H1 (cell line): ENCODE data around the gene MRPS6. TPM values are rescaled to one million over a fixed set of nuclear protein-coding genes. Genes with fewer than 3 reads are reported as not detected.

Experiments used
- CTCF ChIA-PET: fragments of 300-600 bp; sonication (Branson Sonifier 250); formaldehyde crosslinking; loops from one replicate; lab custom pipeline; 2021; ENCODE audit not compliant: partially characterized antibody; lab: Charles Lee
- POLR2A ChIA-PET: fragments of 300-600 bp; sonication (Branson Sonifier 250); formaldehyde crosslinking; loops from one replicate; lab custom pipeline; 2021; ENCODE audit warnings: inconsistent platforms; ENCODE audit not compliant: partially characterized antibody; lab: Charles Lee
- DNase-seq, 2 experiments: peaks; one replicate each; pipeline versions ENCODE4 v3.0.0 to v3.0.0-alpha.2; 2010 to 2022; ENCODE audit warnings: low spot score in 2 of 2, low read depth in 1 of 2, mixed read lengths in 1 of 2
- FAIRE-seq: peaks from 2 replicates; lab custom pipeline; 2011; peaks lifted over from hg19 to GRCh38; lab: Jason Lieb, UNC
- H2AFZ ChIP-seq: 2 replicates; pipeline ENCODE4 v1.8.1; 2012; ENCODE audit warnings: low read length, inconsistent platforms
- H2AK5ac ChIP-seq: 2 replicates; pipeline ENCODE4 v1.6.1; 2013; ENCODE audit warnings: low read depth, low read length
- H2BK120ac ChIP-seq: replicated peaks from 2 replicates; pipeline ENCODE3; 2013; ENCODE audit warnings: low read depth, low read length, inconsistent platforms
- H2BK12ac ChIP-seq: 2 replicates; pipeline ENCODE4 v1.6.1; 2013; ENCODE audit warnings: low read depth, low read length
- H2BK15ac ChIP-seq: 2 replicates; pipeline ENCODE4 v1.6.1; 2013; ENCODE audit warnings: low read length
- H2BK20ac ChIP-seq: 2 replicates; pipeline ENCODE4 v1.6.1; 2013; ENCODE audit warnings: low read length
- H2BK5ac ChIP-seq: 2 replicates; pipeline ENCODE4 v1.6.1; 2013; ENCODE audit warnings: low read depth, low read length
- H3K14ac ChIP-seq: 2 replicates; pipeline ENCODE4 v1.6.1; 2013; ENCODE audit warnings: inconsistent platforms; ENCODE audit not compliant: insufficient read length
- H3K18ac ChIP-seq: 2 replicates; pipeline ENCODE4 v1.6.1; 2013; ENCODE audit warnings: low read length; ENCODE audit errors: extremely low read depth
- H3K23ac ChIP-seq: 2 replicates; pipeline ENCODE4 v1.6.1; 2013; ENCODE audit warnings: inconsistent platforms; ENCODE audit not compliant: insufficient read length
- H3K23me2 ChIP-seq: 2 replicates; pipeline ENCODE4 v1.6.1; 2013; ENCODE audit warnings: low read depth, low read length
- H3K27ac ChIP-seq: 2 replicates; pipeline ENCODE4 v1.6.1; 2011; ENCODE audit warnings: low read depth, low read length, inconsistent platforms
- H3K27me3 ChIP-seq, 4 experiments: replicated peaks in 1 of 4; 1 replicate in 1 of 4; 2 replicates in 3 of 4; pipeline versions ENCODE4 v1.6.1 to v1.8.1; 2011 to 2013; ENCODE audit warnings: low read length in 3 of 4, mild to moderate bottlenecking in 3 of 4, inconsistent platforms in 2 of 4, mixed read lengths in 2 of 4, moderate library complexity in 1 of 4; ENCODE audit not compliant: control insufficient read depth in 3 of 4, insufficient read depth in 3 of 4; ENCODE audit errors: extremely low read depth in 1 of 4
- H3K36me3 ChIP-seq, 4 experiments: 2 replicates each; pipeline versions ENCODE4 v1.6.1 to v1.8.1; 2011 to 2013; ENCODE audit warnings: mild to moderate bottlenecking in 4 of 4, low read length in 3 of 4, moderate library complexity in 2 of 4, control low read depth in 1 of 4, inconsistent platforms in 1 of 4; ENCODE audit not compliant: insufficient read depth in 4 of 4, control insufficient read depth in 2 of 4
- H3K4ac ChIP-seq: replicated peaks from 2 replicates; pipeline ENCODE3; 2013; ENCODE audit warnings: low read length, low read depth, mixed read lengths, inconsistent platforms; ENCODE audit not compliant: insufficient read length
- H3K4me1 ChIP-seq, 4 experiments: replicated peaks in 1 of 4; 1 replicate in 1 of 4; 2 replicates in 3 of 4; pipeline versions ENCODE4 v1.6.1 to v1.8.1; 2011 to 2013; ENCODE audit warnings: low read length in 3 of 4, inconsistent platforms in 2 of 4, mixed read lengths in 1 of 4; ENCODE audit not compliant: insufficient read depth in 4 of 4, control insufficient read depth in 3 of 4
- H3K4me2 ChIP-seq, 2 experiments: 2 replicates each; pipeline versions ENCODE4 v1.6.1 to v1.8.1; 2011 to 2013; ENCODE audit warnings: low read depth in 2 of 2, low read length in 2 of 2, control low read depth in 1 of 2, inconsistent platforms in 1 of 2, mild to moderate bottlenecking in 1 of 2; ENCODE audit not compliant: insufficient read depth in 1 of 2
- H3K4me3 ChIP-seq, 4 experiments: fragments of 200-600, 300-600 bp in 1 of 4; sonication (generic), shearing (Covaris generic), sonication (Bioruptor Twin) in 1 of 4; 2 replicates each; pipeline versions ENCODE4 v1.5.1 to v1.8.1; 2011 to 2016; ENCODE audit warnings: low read length in 4 of 4, low read depth in 3 of 4, control low read depth in 2 of 4, inconsistent platforms in 2 of 4, mild to moderate bottlenecking in 2 of 4, mixed read lengths in 1 of 4, moderate library complexity in 1 of 4; ENCODE audit not compliant: insufficient read depth in 2 of 4; ENCODE audit errors: extremely low read depth in 1 of 4
- H3K56ac ChIP-seq: replicated peaks from 2 replicates; pipeline ENCODE3; 2013; ENCODE audit warnings: low read depth, mild to moderate bottlenecking, mixed read lengths, low read length, inconsistent platforms; ENCODE audit not compliant: insufficient read length
- H3K79me1 ChIP-seq: 2 replicates; pipeline ENCODE4 v1.6.1; 2013; ENCODE audit warnings: low read depth, low read length, control low read depth
- H3K79me2 ChIP-seq, 2 experiments: 2 replicates each; pipeline versions ENCODE4 v1.6.1 to v1.8.1; 2012 to 2013; ENCODE audit warnings: low read length in 2 of 2, mild to moderate bottlenecking in 2 of 2, inconsistent platforms in 1 of 2; ENCODE audit not compliant: insufficient read depth in 2 of 2, control insufficient read depth in 1 of 2
- H3K9ac ChIP-seq, 4 experiments: replicated peaks in 1 of 4; 1 replicate in 1 of 4; 2 replicates in 3 of 4; pipeline versions ENCODE4 v1.6.1 to v1.8.1; 2011 to 2013; ENCODE audit warnings: low read depth in 3 of 4, low read length in 3 of 4, control low read depth in 2 of 4, mild to moderate bottlenecking in 2 of 4, moderate library complexity in 2 of 4, inconsistent platforms in 1 of 4; ENCODE audit errors: extremely low read depth in 1 of 4
- H3K9me3 ChIP-seq, 2 experiments: 2 replicates each; pipeline versions ENCODE4 v1.6.1 to v1.8.1; 2012 to 2013; ENCODE audit warnings: mild to moderate bottlenecking in 2 of 2, moderate library complexity in 2 of 2, control low read depth in 1 of 2, inconsistent platforms in 1 of 2, low read depth in 1 of 2, low read length in 1 of 2, mixed read lengths in 1 of 2; ENCODE audit not compliant: insufficient read depth in 2 of 2
- H4K20me1 ChIP-seq, 2 experiments: replicated peaks in 1 of 2; 2 replicates each; pipeline versions ENCODE3 to v1.8.1; 2011 to 2013; ENCODE audit warnings: inconsistent platforms in 2 of 2, low read length in 2 of 2, mild to moderate bottlenecking in 1 of 2; ENCODE audit not compliant: insufficient read depth in 2 of 2, control insufficient read depth in 1 of 2
- H4K5ac ChIP-seq: 2 replicates; pipeline ENCODE4 v1.6.1; 2013; ENCODE audit warnings: low read length, low read depth, mixed read lengths, inconsistent platforms; ENCODE audit not compliant: insufficient read length
- H4K8ac ChIP-seq: 2 replicates; pipeline ENCODE4 v1.8.0; 2013; ENCODE audit warnings: mild to moderate bottlenecking, moderate library complexity, low read length, inconsistent platforms; ENCODE audit not compliant: insufficient read depth; ENCODE audit errors: extremely low read depth
- H4K91ac ChIP-seq: replicated peaks from 2 replicates; pipeline ENCODE3; 2013; ENCODE audit warnings: low read length, mixed read lengths, inconsistent platforms; ENCODE audit not compliant: insufficient read length
- CEBPB ChIP-seq: IDR thresholded peaks from 2 replicates; pipeline ENCODE4 v1.6.1; 2012; ENCODE audit warnings: low read depth, low read length
- TEAD4 ChIP-seq: IDR thresholded peaks from 2 replicates; pipeline ENCODE4 v1.6.1; 2012; ENCODE audit warnings: low read depth, low read length, inconsistent platforms, mixed read lengths
- WGBS, 2 experiments: shearing (Covaris generic) in 1 of 2; methylation state at CpG; one replicate each; pipeline versions ENCODE4 v1.1.6 to v1.1.7; 2013 to 2015; ENCODE audit warnings: low lambda C conversion rate in 2 of 2, mixed read lengths in 2 of 2, inconsistent platforms in 1 of 2, low coverage in 1 of 2, missing lambda C conversion rate in 1 of 2; ENCODE audit not compliant: insufficient replicate concordance in 2 of 2, insufficient coverage in 1 of 2, insufficient read length in 1 of 2; ENCODE audit errors: extremely low coverage in 1 of 2, missing lambda C conversion rate in 1 of 2; 5-methylcytosine and 5-hydroxymethylcytosine counted together
- polyA plus RNA-seq, 7 experiments: library from polyadenylated mRNA; depleted of rRNA in 3 of 7; stranded (reverse) in 5 of 7; unstranded in 2 of 7; fragments of >200 nt in 5 of 7; fragments of 200-250 nt in 2 of 7; gene quantifications; 1 replicate in 5 of 7; 2 replicates in 1 of 7; 4 replicates in 1 of 7; pipeline versions ENCODE4 v1.2.1 to v1.2.3, GENCODE V29; 2011 to 2013; ENCODE audit warnings: missing spikeins in 2 of 7, mixed read lengths in 2 of 7
- total RNA-seq: library from RNA; stranded (reverse); fragmentation: NEBNext Ultra II Directional; extraction: Animal tissue kit (Norgen Biotek cat#: 25700); gene quantifications from 2 replicates; pipeline ENCODE4 v1.2.1, GENCODE V29; 2021

MRPS6 gene
- total and polyA plus RNA-seq, 2 of the 8 experiments (the other 6 are each of a cell fraction or from before 2014, with no cell fraction given), result 62.7 to 156 TPM

GRCh38 chr21:34128124-34128523 is 54.7 kb downstream of the MRPS6 start:
- H3K18ac ChIP-seq, result no peak overlapping the region
- no peak overlapping the region for H2BK12ac ChIP-seq
- no peak overlapping the region for H2AFZ ChIP-seq
- no peak overlapping the region for H2BK20ac ChIP-seq
- peaks cover 3 to 70% of the 10 kb centered on the region in 2 experiments for H3K79me2 ChIP-seq
- H4K8ac ChIP-seq, result no peak overlapping the region
- H4K91ac ChIP-seq, result no peak overlapping the region
- FAIRE-seq, result no peak
- H3K9me3 ChIP-seq, result no peaks in the 10 kb centered on the region
- H2BK120ac ChIP-seq, result no peak overlapping the region
- H2AK5ac ChIP-seq, result no peak overlapping the region
- no peak for DNase-seq
- H2BK5ac ChIP-seq, result no peak overlapping the region
- no peak overlapping the region for H3K4ac ChIP-seq
- H3K23ac ChIP-seq, result no peak overlapping the region
- no peaks in the 10 kb centered on the region for H3K27me3 ChIP-seq
- 75% methylated on average over 6 of the region's 6 CpGs; no CpG with 5 or more reads in 1 of the 2 experiments for WGBS, 2 experiments
- ChIA-PET POLR2A (interaction anchor here (1.2 kb wide), 1 partner anchor 54 kb away, joined by 3 read pairs; no protein-coding TSS in a partner anchor), CTCF (interaction anchor here (0.6 to 7.9 kb wide), 15 partner anchors 7 to 219 kb away, joined by 3 to 56 read pairs (median 4); partner anchors contain the start of genes MRPS6 and SLC5A3)
- H3K14ac ChIP-seq, result no peak overlapping the region
- peak; percentile 46; the same call in 1 of the 2 replicates for TF ChIP-seq CEBPB
- TF ChIP-seq TEAD4, result no peak
- H3K4me1 ChIP-seq, result peaks cover 12 to 39% (median 35%) of the 10 kb centered on the region in 4 experiments
- no peak overlapping the region for H3K56ac ChIP-seq
- no peak overlapping the region for H3K4me3 ChIP-seq
- H3K27ac ChIP-seq, result no peak overlapping the region
- peaks cover 0 to 6% of the 10 kb centered on the region in 2 experiments for H4K20me1 ChIP-seq
- no peaks in the 10 kb centered on the region for H3K23me2 ChIP-seq
- no peak overlapping the region for H4K5ac ChIP-seq
- peaks cover 14% of the 10 kb centered on the region for H3K79me1 ChIP-seq
- H2BK15ac ChIP-seq, result no peak overlapping the region
- no peak overlapping the region for H3K9ac ChIP-seq
- H3K4me2 ChIP-seq, result no peak overlapping the region; a peak in 1 of 4 replicates
- peaks cover 0 to 21% (median 4%) of the 10 kb centered on the region in 4 experiments; a peak in 4 of 8 replicates for H3K36me3 ChIP-seq
